BE2C (cell line): ENCODE measurements around the gene HNMT.

ENCODE experiments used
- DNase-seq: peaks from one replicate; pipeline ENCODE4 v3.0.0-alpha.2; 2020
- H3K27me3 ChIP-seq: fragments of 250-450 bp; sonication (Bioruptor Pico); 2 replicates; pipeline ENCODE4 v1.5.1; 2020; ENCODE audit warnings: mild to moderate bottlenecking
- H3K36me3 ChIP-seq: fragments of 250-450 bp; sonication (Bioruptor Pico); 2 replicates; pipeline ENCODE4 v1.5.1; 2020; ENCODE audit warnings: mild to moderate bottlenecking
- H3K4me1 ChIP-seq: fragments of 250-450 bp; sonication (Bioruptor Pico); 2 replicates; pipeline ENCODE4 v1.5.1; 2020
- H3K4me3 ChIP-seq: 2 replicates; pipeline ENCODE4 v1.5.1; 2011; ENCODE audit warnings: low read depth, low read length
- H3K9me3 ChIP-seq: fragments of 250-450 bp; sonication (Bioruptor Pico); 2 replicates; pipeline ENCODE4 v1.5.1; 2020
- TF ChIP-seq, protein P1 (sequence below): IDR thresholded peaks from 2 replicates; pipeline ENCODE4 v1.5.1; 2012; ENCODE audit warnings: mild to moderate bottlenecking, low read depth, low read length

The HNMT gene

GRCh38 chr2:138023976-138024375 is 59.7 kb downstream of the HNMT start:
- Histone ChIP-seq H3K27me3 (no peaks in the 10 kb centered on the region), H3K4me1 (no peaks in the 10 kb centered on the region), H3K36me3 (no peaks in the 10 kb centered on the region), H3K9me3 (no peaks in the 10 kb centered on the region), H3K4me3 (no peak overlapping the region)
- no peak for DNase-seq
- TF ChIP-seq, protein P1, sequence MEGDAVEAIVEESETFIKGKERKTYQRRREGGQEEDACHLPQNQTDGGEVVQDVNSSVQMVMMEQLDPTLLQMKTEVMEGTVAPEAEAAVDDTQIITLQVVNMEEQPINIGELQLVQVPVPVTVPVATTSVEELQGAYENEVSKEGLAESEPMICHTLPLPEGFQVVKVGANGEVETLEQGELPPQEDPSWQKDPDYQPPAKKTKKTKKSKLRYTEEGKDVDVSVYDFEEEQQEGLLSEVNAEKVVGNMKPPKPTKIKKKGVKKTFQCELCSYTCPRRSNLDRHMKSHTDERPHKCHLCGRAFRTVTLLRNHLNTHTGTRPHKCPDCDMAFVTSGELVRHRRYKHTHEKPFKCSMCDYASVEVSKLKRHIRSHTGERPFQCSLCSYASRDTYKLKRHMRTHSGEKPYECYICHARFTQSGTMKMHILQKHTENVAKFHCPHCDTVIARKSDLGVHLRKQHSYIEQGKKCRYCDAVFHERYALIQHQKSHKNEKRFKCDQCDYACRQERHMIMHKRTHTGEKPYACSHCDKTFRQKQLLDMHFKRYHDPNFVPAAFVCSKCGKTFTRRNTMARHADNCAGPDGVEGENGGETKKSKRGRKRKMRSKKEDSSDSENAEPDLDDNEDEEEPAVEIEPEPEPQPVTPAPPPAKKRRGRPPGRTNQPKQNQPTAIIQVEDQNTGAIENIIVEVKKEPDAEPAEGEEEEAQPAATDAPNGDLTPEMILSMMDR, result no peak

DNA sequence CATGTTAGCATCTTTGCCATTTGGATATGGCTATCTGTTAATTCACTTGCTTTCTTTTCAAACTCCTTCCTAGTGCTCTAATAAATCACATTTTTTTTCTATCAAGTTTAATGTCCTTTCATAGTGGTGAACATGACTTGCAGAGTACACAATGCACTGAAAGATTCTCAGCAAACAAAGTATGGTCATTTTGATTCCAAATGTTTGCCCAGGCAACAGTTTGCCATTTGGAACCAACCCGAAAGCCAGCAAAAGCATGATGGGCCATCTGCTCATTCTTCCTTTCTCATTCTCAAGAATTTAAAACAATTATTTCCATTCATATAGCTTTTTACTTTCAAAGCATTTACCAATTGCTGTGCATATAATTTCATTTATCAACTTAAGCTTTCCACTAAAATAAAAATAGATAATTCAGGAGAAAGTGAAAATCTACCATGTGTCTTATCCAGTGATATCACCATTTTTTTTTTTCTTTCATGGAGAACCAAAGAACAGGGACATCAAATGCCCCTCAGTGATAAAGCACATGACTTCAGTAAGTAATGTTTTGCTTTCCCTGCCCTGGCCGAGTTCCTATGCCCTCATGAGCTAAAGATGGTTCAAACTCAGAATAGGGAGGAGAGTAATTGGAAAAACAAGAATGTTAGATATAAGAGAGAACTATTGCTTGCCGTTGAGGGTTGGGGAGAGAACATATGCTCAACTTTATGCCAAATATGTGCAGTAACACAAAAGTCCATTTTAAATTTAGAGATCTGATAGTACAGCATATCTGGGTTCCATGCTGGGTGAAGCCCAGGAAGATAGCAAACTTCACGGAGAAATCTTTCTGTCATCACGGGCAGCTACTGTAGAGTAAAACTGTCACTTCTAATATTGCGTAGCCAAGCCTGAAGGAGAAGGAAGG is 62.1 kb downstream of the HNMT start:
- TF ChIP-seq, protein P1, result no peak
- Histone ChIP-seq H3K27me3 (no peaks in the 10 kb centered on the region), H3K36me3 (no peaks in the 10 kb centered on the region), H3K4me3 (no peak overlapping the region), H3K4me1 (no peaks in the 10 kb centered on the region), H3K9me3 (no peaks in the 10 kb centered on the region)
- no peak for DNase-seq

- Histone ChIP-seq H3K9me3 (no peaks in the 10 kb centered on the region), H3K4me1 (no peaks in the 10 kb centered on the region), H3K4me3 (no peak overlapping the region), H3K36me3 (no peaks in the 10 kb centered on the region), H3K27me3 (no peaks in the 10 kb centered on the region)
- TF ChIP-seq, protein P1, result no peak
- DNase-seq, result no peak
Observed at GRCh38 chr2:138028538-138028937, 64.3 kb downstream of the HNMT start.

DNA sequence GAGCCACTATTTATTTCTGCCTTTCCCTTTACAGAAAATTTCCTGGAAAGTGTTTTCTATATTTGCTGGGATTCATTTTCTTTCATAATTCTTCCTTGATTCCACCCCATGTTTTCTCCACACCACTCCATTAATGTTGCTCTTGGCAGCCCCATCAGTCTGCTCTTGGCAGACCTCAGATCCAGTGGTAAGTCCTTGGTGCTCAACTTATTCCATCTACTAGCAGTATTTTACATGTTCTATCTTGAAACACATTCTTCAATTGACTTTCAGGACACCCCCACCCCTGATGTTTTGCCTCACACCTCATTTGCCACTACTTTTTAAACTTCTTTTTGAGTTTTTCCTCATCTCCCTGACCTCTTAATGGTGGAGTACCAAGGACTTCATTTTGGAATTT is 65.0 kb downstream of the HNMT start:
- no peak overlapping the region for H3K4me3 ChIP-seq
- no peaks in the 10 kb centered on the region for H3K4me1 ChIP-seq
- H3K36me3 ChIP-seq, result no peaks in the 10 kb centered on the region
- H3K9me3 ChIP-seq, result no peaks in the 10 kb centered on the region
- no peak for DNase-seq
- H3K27me3 ChIP-seq, result no peaks in the 10 kb centered on the region
- TF ChIP-seq, protein P1, result no peak

GRCh38 chr2:138030459-138030858 is 66.2 kb downstream of the HNMT start:
- no peaks in the 10 kb centered on the region for H3K36me3 ChIP-seq
- TF ChIP-seq, protein P1, result no peak
- DNase-seq, result no peak
- H3K4me1 ChIP-seq, result no peaks in the 10 kb centered on the region
- no peaks in the 10 kb centered on the region for H3K27me3 ChIP-seq
- no peak overlapping the region for H3K4me3 ChIP-seq
- H3K9me3 ChIP-seq, result no peaks in the 10 kb centered on the region

- H3K4me3 ChIP-seq, result no peak overlapping the region
- H3K36me3 ChIP-seq, result no peaks in the 10 kb centered on the region
- no peaks in the 10 kb centered on the region for H3K9me3 ChIP-seq
- TF ChIP-seq, protein P1, result no peak
- no peaks in the 10 kb centered on the region for H3K4me1 ChIP-seq
- H3K27me3 ChIP-seq, result no peaks in the 10 kb centered on the region
- no peak for DNase-seq
Observed at GRCh38 chr2:138032334-138032733, 68.1 kb downstream of the HNMT start.
